CD4-positive, alpha-beta T cell (primary cell): ENCODE measurements around the gene POLR3GL. TPM values are rescaled to one million over a fixed set of nuclear protein-coding genes. Genes with fewer than 3 reads are reported as not detected.

Experiments
- ATAC-seq: fragments of 200-7000 bp; cut with Tn5 transposase; one replicate; pipeline ENCODE4 v1.10.0; 2022; ENCODE audit warnings: mild to moderate bottlenecking; ENCODE audit not compliant: poor library complexity
- CTCF ChIA-PET: fragments of 350-600 bp; sonication (Branson Sonifier 250); formaldehyde crosslinking; loops from one replicate; lab custom pipeline; 2021; ENCODE audit warnings: antibody characterized with exemption, inconsistent platforms; lab: Charles Lee
- POLR2A ChIA-PET: fragments of 350-600 bp; sonication (Branson Sonifier 250); formaldehyde crosslinking; loops from one replicate; lab custom pipeline; 2021; ENCODE audit warnings: antibody characterized with exemption, inconsistent platforms; lab: Charles Lee
- DNase-seq, 14 experiments: peaks; one replicate each; pipeline ENCODE4 v3.0.0-alpha.2; 2013 to 2020; ENCODE audit warnings: mixed read lengths in 2 of 14
- H3K27ac ChIP-seq, 2 donors: one replicate each; pipeline versions ENCODE4 v1.5.1 to v1.7.0; 2013; ENCODE audit warnings: low read length in 2 of 2, low read depth in 1 of 2, mild to moderate bottlenecking in 1 of 2
- H3K27me3 ChIP-seq, 2 experiments: 1 replicate in 1 of 2; 2 replicates in 1 of 2; pipeline versions ENCODE4 v1.6.1 to v1.7.0; 2013; ENCODE audit warnings: low read length in 2 of 2, control low read depth in 1 of 2, mild to moderate bottlenecking in 1 of 2, moderate library complexity in 1 of 2; ENCODE audit not compliant: insufficient read depth in 2 of 2, control insufficient read depth in 1 of 2
- H3K36me3 ChIP-seq: one replicate; pipeline ENCODE4 v1.6.1; 2013; ENCODE audit warnings: low read length, control low read depth; ENCODE audit not compliant: insufficient read depth
- H3K4me1 ChIP-seq: one replicate; pipeline ENCODE4 v1.6.1; 2013; ENCODE audit warnings: low read length, control low read depth; ENCODE audit not compliant: insufficient read depth
- H3K4me3 ChIP-seq: one replicate; pipeline ENCODE4 v1.5.1; 2013; ENCODE audit warnings: mild to moderate bottlenecking, low read length, moderate library complexity
- H3K9me3 ChIP-seq, 2 experiments: 1 replicate in 1 of 2; 2 replicates in 1 of 2; pipeline versions ENCODE4 v1.6.1 to v1.7.0; 2013; ENCODE audit warnings: low read length in 2 of 2, mild to moderate bottlenecking in 2 of 2, control low read depth in 1 of 2, moderate library complexity in 1 of 2; ENCODE audit not compliant: control insufficient read depth in 1 of 2, insufficient read depth in 1 of 2
- H3K27ac Mint-ChIP-seq: one replicate; pipeline ENCODE4 v1.8.0; 2020; ENCODE audit warnings: mixed read lengths
- H3K27me3 Mint-ChIP-seq: one replicate; pipeline ENCODE4 v1.8.0; 2021; ENCODE audit warnings: mixed read lengths
- H3K36me3 Mint-ChIP-seq: one replicate; pipeline ENCODE4 v1.8.0; 2021; ENCODE audit warnings: low read depth, mixed read lengths
- H3K4me1 Mint-ChIP-seq: one replicate; pipeline ENCODE4 v1.8.0; 2021; ENCODE audit warnings: low read depth, mixed read lengths
- H3K4me3 Mint-ChIP-seq: one replicate; pipeline ENCODE4 v1.8.0; 2020; ENCODE audit warnings: mild to moderate bottlenecking, mixed read lengths
- H3K9me3 Mint-ChIP-seq: one replicate; pipeline ENCODE4 v1.8.0; 2020; ENCODE audit warnings: mixed read lengths
- CTCF ChIP-seq: fragments of 200-600 bp; IDR thresholded peaks from one replicate; pipeline ENCODE4 v1.8.0; 2022; ENCODE audit warnings: antibody characterized with exemption, mild to moderate bottlenecking
- intact Hi-C, 2 experiments: fragments of 100-400 bp; cut with DNase I in 1 of 2; cut with micrococcal nuclease in 1 of 2; formaldehyde crosslinking; loops; one replicate each; pipeline versions ENCODE4 v1.15.1 to v1.9.0; 2023 to 2025; cut with DNase I, micrococcal nuclease
- total RNA-seq, 174 experiments: library from RNA in 2 of 174; stranded (reverse) in 2 of 174; gene quantifications; one replicate each; pipeline ENCODE4 v1.2.3 and lab custom pipeline; 2021 to 2026

POLR3GL gene
- total RNA-seq, 2 experiments from 2014 or later = 17.2 to 17.8 TPM

DNA sequence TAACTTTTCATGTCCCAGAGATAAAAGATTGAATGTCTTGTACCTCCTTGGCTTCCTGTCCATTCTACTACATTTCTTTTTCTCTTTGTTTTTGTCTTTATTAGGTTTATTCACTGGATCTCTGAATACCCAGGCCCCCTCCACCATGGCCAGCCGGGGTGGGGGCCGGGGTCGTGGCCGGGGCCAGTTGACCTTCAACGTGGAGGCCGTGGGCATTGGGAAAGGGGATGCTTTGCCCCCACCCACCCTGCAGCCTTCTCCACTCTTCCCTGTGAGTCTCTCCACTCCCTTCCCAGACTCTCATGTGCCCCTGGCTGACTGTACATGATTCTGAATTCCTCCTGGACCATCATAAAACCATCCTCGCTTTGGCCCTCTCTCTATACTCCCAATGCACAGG lies 10.2 kb downstream of the POLR3GL start:
- no peak for TF ChIP-seq CTCF
- CTCF ChIA-PET = interaction anchor here (3.1 kb wide), 1 partner anchor 16 kb away, joined by 11 read pairs; the partner anchor contains the start of gene LIX1L
- no peaks in the 10 kb centered on the region for H3K27me3 ChIP-seq
- H3K36me3 Mint-ChIP-seq = peaks cover 11% of the 10 kb centered on the region
- H3K9me3 Mint-ChIP-seq = no peaks in the 10 kb centered on the region
- DNase-seq (no peak), ATAC-seq (no peak)
- H3K27ac ChIP-seq = no peak overlapping the region
- POLR2A ChIA-PET = no interaction called here
- H3K27ac Mint-ChIP-seq = peak overlapping the region; percentile 61
- H3K4me3 ChIP-seq = no peak overlapping the region
- peaks cover 27% of the 10 kb centered on the region for H3K4me1 ChIP-seq
- H3K27me3 Mint-ChIP-seq = no peaks in the 10 kb centered on the region
- peaks cover 14% of the 10 kb centered on the region for H3K36me3 ChIP-seq
- peaks cover 20% of the 10 kb centered on the region for H3K4me1 Mint-ChIP-seq
- H3K9me3 ChIP-seq = no peaks in the 10 kb centered on the region
- no peak overlapping the region for H3K4me3 Mint-ChIP-seq
- intact Hi-C loops = no loop called here

DNA sequence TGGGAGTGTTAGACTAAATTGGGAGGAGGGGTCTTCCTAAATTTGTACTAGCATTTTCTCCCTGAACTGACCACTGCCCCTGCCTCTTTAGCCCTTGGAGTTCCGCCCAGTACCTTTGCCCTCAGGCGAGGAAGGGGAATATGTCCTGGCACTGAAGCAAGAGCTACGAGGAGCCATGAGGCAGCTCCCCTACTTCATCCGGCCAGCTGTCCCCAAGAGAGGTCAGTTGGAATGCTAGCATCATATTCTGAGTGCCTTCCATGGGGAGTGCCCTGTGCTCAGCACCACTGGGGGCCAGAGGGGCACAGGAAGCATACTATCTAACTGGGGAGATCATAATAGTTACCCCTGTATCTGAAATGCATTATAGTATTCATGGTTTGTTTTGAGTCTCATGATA lies 10.7 kb downstream of the POLR3GL start:
- no peak overlapping the region for H3K27ac Mint-ChIP-seq

GRCh38 chr1:145977016-145977415 lies 12.5 kb downstream of the POLR3GL start:
- CTCF ChIA-PET = interaction anchor here (1.0 to 9.4 kb wide), 17 partner anchors 9 to 132 kb away, joined by 3 to 151 read pairs (median 8); partner anchors contain the start of genes ANKRD34A, LIX1L, NUDT17 and POLR3GL
- H3K27ac Mint-ChIP-seq = no peak overlapping the region
- H3K9me3 Mint-ChIP-seq = no peaks in the 10 kb centered on the region
- POLR2A ChIA-PET = interaction anchor here (1.0 to 6.6 kb wide), 9 partner anchors 13 to 132 kb away, joined by 3 to 625 read pairs (median 14); partner anchors contain the start of genes ANKRD34A, LIX1L, NUDT17 and POLR3GL
- no peaks in the 10 kb centered on the region for H3K27me3 Mint-ChIP-seq
- H3K4me3 Mint-ChIP-seq = no peak overlapping the region
- H3K27me3 ChIP-seq = no peaks in the 10 kb centered on the region
- H3K4me3 ChIP-seq = no peak overlapping the region
- H3K36me3 Mint-ChIP-seq = peaks cover 11% of the 10 kb centered on the region
- peaks cover 14% of the 10 kb centered on the region for H3K36me3 ChIP-seq
- no peak for ATAC-seq
- no peak for TF ChIP-seq CTCF
- H3K4me1 Mint-ChIP-seq = peaks cover 15% of the 10 kb centered on the region
- intact Hi-C loops = loop anchor here (1.0 kb wide), 4 partner anchors 30 to 132 kb away; partner anchors contain the start of gene NUDT17 (in 1 of the 2)
- H3K4me1 ChIP-seq = peaks cover 48% of the 10 kb centered on the region
- H3K27ac ChIP-seq = peak overlapping the region in 1 of 2 donors; percentile 94
- DNase-seq = no peak
- no peaks in the 10 kb centered on the region for H3K9me3 ChIP-seq

More for the DNA sequence above, 10.7 kb downstream of the POLR3GL start:
- H3K9me3 Mint-ChIP-seq = no peaks in the 10 kb centered on the region
- no peak overlapping the region for H3K4me3 Mint-ChIP-seq
- Histone ChIP-seq H3K27me3 (no peaks in the 10 kb centered on the region), H3K36me3 (peaks cover 14% of the 10 kb centered on the region), H3K4me3 (no peak overlapping the region), H3K27ac (no peak overlapping the region), H3K4me1 (peaks cover 32% of the 10 kb centered on the region), H3K9me3 (no peaks in the 10 kb centered on the region)
- CTCF ChIA-PET = interaction anchor here (3.1 kb wide), 1 partner anchor 16 kb away, joined by 11 read pairs; the partner anchor contains the start of gene LIX1L
- intact Hi-C loops = no loop called here
- H3K36me3 Mint-ChIP-seq = peaks cover 11% of the 10 kb centered on the region
- ATAC-seq = no peak
- no peak for DNase-seq
- TF ChIP-seq CTCF = no peak
- peaks cover 20% of the 10 kb centered on the region for H3K4me1 Mint-ChIP-seq
- H3K27me3 Mint-ChIP-seq = no peaks in the 10 kb centered on the region
- POLR2A ChIA-PET = no interaction called here
